ENCODE results near the gene MTMR12.

MTMR12 gene, protein sequence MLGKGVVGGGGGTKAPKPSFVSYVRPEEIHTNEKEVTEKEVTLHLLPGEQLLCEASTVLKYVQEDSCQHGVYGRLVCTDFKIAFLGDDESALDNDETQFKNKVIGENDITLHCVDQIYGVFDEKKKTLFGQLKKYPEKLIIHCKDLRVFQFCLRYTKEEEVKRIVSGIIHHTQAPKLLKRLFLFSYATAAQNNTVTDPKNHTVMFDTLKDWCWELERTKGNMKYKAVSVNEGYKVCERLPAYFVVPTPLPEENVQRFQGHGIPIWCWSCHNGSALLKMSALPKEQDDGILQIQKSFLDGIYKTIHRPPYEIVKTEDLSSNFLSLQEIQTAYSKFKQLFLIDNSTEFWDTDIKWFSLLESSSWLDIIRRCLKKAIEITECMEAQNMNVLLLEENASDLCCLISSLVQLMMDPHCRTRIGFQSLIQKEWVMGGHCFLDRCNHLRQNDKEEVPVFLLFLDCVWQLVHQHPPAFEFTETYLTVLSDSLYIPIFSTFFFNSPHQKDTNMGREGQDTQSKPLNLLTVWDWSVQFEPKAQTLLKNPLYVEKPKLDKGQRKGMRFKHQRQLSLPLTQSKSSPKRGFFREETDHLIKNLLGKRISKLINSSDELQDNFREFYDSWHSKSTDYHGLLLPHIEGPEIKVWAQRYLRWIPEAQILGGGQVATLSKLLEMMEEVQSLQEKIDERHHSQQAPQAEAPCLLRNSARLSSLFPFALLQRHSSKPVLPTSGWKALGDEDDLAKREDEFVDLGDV

DNA sequence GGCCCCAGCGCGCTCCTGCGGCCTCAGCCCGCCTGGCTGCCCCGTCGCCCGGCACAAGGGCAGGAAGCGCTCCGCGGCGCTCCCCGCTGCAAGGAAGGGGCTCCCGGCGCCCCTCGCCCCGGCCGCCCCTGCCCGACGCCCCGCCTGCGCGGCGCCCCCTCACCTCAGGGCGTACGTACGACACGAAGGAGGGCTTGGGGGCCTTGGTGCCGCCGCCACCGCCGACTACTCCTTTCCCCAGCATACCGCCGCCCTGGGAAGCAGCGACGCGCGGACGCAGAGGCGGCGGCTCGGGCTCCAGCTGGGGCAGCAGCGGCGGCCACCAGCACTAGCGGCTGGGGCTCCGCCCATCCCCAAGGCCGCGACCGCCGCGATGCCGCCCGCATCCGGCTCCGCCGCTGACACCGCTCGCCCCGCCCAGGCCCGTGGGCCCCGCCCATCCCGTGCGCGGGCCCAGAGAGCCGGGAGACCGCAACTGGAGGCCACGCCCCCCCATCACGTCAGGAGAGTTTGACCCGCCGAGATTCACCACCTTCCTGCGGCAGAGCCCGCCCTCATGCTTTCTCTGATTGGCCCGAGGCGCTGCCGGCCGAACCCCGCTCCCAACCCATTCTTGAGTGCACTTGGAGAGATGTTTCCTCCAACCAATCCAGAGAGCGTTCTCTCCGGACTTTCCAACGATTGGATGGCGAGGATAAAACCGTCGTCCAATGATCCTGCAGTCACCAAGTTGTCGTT, at the start of gene MTMR12:
MTMR12 (minus strand) TSS at position 345 of the 738 bp plus-strand sequence; CDS start at position 244, 101 bp downstream.
- peak; percentile 98 to 99 for DNase-seq

DNA sequence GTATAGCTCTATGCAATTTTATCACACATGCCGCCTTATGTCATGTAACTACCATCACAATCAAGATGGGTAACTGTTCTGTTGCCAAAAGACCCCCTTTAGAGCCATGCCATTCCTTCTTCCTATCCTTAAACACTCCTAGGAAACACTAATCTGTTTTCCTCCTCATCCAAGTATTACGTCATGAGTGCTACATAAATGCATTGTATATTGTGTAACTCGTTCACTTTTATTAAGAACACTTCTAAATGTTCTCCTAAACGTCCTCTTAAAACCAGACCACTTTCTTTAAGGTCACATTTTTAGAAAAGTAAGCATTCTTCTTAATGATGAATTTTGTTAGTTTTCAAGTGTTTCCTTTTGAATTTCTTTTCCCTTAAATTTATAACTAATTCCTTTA, 49.8 kb upstream of the MTMR12 start:
- no peak for DNase-seq

DNA sequence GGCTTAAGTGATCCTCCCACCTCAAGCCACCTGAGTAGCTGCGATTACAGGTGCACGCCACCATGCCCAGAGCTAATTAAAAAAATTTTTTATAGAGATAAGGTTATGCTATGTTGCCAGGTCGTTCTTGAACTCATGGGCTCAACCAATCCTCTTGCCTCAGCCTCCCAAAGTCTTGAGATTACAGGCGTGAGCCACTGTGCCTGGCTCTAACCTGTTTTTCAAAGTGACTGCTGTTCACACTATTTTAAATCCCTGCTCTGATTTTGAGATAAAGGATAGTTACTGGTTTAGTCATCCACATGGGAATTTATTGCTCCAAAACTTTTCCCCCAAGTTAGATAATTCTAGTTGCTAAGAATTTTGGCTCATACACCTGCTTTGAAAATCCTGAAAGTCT, 48.2 kb upstream of the MTMR12 start:
- DNase-seq = no peak

DNA sequence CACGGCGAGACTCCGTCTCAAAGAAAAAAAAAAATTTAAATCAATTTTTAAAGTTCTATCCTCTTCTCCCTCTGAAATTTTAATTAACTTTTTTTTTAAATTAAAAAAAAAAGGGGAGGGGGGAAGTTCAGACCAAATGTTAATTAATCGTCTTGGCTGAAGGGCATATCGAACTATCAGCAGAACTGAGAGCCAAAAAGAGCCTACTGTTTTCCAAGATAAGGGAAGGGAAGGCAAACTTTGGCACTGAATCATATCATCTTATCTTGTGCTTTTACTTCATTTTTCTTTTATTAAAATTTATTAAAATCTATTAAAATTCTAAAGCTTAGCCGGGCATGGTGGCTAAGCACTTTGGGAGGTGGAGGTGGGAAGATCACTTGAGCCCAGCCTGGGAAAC, 45.9 kb upstream of the MTMR12 start:
- no peak for DNase-seq

DNA sequence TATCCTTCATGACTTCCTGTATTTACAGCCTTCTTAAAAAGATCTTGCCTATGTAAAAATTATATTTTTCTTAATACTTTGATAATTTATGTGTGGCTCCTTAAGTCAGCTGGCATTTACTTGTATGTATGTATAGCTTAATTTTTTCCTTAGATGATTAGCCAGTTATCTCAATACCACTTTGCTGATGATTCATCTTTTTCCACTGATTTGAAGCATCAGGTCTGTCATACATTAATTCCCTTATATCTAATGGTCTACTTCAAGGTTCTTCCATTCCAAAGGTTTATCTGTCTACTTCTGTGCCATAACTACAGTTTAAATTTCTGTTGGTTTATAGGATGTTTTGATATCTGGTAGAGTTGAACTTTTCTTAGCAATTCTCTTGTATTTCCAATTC, 44.9 kb upstream of the MTMR12 start:
- no peak for DNase-seq

DNA sequence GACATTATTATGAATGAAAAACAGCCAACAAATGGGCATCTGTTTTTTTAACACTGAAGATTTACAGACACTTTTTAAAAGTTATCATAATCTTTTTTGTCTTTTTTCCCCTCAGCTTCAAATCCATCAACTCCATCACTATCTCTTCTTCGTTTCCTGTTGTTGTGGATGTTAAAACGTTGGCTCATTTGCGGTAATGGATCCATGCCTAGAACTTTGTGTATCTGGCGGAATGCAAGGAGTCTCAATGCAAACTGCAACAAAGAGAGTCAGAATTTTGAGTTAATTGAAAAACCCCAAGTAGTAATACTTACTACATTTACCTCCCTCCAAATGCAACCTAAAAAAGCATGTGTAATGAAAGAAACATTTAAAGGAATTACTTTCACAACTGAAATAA, 42.9 kb upstream of the MTMR12 start:
- no peak for DNase-seq

DNA sequence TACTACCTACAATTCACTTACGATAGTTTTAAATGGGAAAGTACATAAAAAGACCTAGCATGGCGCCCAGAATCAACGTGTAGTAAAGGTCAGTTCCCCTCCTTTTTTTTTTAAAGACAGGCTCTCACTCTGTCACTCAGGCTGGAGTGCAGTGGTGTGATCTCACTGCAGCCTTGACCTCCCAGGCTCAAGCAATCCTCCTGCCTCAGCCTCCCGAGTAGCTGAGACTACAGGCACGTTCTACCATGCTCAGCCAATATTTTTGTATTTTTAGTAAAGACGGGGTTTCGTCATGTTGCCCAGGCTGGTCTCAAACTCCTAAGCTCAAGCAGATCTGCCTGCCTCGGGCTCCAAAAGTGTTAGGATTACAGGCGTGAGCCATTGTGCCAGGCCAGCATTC, 40.7 kb upstream of the MTMR12 start:
- DNase-seq = no peak

DNA sequence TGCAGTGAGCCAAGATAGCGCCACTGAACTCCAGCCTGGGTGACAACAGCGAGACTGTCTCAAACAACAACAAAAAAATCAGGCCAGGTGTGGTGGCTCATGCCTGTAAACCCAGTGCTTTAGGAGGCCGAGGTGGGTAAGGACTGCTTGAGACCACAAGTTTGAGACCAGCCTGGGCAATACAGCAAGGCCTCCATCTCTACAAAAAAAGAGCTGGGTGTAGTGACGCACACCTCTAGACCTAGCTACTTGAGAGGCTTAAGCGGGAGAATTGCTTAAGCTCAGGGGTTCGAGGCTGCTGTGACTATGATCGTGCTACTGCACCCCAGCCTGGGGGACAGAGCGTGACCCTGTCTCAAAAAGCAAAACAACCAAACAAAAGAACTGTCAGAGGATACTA, 39.9 kb upstream of the MTMR12 start:
- no peak for DNase-seq

DNA sequence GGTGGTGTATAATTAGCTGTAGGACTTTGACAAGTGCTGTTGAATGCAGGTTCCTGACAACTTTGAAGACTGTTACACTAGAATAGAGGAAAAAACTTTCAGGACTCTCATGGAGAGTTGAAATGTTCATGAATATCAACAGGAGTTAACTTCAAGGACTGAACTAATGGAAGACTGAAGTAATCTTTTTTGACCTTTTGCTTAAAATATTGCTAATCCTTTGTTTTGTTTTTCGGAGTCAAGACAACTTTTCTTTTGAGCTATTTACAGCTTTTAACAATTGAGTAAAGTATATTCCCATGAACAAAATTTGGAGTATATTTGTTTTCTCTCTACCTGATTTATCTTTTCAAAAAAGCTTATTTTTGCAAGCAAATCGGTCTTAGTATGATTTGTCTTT, 34.1 kb upstream of the MTMR12 start:
- DNase-seq = no peak

DNA sequence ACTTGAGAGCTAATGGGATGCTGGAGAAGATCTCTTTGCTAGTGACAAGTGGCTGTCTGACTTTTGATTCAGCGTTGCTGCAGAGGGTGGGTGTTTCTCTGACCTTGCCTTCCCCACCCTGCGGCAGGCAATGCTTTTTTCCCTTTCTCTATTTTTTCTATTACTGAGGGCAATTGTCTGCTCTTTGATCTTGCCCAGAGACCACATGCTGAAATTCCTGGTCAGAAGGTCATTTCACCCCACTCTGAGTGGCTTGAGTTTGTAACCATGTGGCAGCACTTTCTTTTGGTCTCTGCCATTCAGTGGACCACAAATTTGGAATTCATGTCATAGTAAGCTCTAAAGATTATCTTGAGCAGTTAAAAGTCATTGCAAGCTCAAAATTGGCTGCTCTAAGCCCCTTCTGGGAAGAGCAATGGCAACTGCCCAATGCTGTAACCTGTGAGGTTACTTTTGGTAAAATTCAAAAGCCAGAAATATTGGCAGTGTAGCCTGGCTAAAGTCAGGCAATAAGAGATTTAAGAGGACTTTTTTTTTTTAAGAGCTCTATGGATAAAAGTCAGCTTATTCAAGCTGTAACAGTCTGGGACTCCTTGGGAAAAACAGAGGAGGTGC, 30.4 kb upstream of the MTMR12 start:
- DNase-seq = no peak

DNA sequence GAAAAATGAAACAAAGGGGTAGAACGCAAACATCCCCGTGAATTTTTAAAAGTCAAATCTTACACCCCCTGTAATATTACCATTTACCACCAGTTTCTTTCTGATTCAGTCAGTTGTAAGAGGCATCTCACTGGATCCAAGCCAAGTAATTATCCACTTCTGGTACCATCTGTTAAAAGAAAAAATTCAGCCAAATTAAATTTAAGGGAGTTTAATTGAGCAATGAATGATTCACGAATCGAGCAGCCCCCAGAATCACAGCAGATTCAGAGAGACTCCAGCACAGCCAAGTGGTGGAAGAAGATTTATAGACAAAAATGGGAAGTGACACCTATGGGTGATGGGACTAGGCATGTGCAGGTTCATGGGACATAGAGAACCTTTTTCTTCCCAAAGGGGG, 29.9 kb upstream of the MTMR12 start:
- no peak for DNase-seq

DNA sequence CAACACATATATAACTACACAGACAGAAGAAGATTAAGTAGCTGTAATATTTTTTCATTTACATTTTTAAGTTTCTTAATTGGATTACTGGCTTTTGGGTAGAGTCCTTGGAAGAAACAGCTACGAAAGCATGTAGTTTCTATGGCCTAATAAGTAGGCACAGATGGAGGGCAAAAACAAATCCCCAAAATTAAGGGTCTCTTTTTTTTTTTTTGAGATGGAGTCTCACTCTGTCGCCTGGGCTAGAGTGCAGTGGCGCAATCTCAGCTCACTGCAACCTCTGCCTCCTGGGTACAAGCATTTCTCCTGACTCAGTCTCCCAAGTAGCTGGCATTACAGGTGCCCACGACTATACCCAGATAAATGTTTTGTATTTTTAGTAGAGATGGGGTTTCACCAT, 27.1 kb upstream of the MTMR12 start:
- DNase-seq = no peak

DNA sequence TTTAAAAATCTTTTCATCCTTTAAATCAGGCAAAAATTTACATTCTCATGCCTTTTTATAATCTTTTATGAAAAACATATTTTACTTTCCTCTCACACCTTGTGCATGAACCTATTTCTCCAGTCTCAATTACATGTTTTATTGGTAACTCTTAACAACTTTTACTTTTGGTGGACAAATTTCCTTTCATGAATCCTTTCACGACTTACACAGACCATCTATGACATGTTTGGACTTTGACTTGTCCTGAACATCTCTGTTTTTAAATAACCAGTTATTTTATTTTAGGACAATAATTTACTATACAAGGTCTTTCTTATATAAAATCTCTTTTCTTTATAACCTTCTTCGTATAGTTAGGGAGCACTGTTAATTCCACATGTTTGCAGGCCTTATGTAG, 26.5 kb upstream of the MTMR12 start:
- DNase-seq = no peak

DNA sequence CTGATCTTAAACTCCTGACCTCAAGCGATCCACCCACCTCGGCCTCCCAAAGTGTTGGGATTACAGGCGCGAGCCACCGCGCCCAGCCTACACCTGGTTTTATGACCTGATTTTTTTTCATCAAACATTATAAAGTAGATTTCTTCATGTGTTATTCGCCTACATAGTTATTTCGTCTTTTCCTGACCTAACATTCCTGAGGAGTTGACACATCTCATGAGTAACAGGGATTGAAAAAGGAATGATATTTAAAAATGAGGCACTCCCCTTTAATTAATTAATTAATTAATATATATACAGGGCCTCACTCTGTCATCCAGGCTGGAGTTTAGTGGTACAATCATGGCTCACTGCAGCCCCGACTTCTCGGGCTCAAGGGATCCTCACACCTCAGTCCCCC, 20.2 kb upstream of the MTMR12 start:
- DNase-seq = no peak

DNA sequence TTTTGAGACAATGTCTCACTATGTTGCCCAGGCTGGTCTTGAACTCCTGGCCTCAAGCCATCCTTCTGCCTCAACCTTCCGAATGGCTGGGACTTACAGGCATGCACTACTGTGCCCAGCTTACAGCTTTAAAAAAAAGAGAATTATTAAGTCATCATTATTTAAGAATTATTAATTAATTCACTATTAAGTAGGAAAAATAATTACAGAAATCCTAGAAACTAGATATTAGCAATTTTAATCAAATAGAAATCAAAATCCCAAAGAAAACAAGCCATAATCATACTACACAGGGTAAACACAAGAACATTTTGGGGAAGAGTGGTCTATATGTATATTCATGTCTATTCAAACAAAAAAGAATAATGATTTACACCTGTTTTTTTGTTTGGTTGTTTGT, 19.6 kb upstream of the MTMR12 start:
- DNase-seq = no peak

DNA sequence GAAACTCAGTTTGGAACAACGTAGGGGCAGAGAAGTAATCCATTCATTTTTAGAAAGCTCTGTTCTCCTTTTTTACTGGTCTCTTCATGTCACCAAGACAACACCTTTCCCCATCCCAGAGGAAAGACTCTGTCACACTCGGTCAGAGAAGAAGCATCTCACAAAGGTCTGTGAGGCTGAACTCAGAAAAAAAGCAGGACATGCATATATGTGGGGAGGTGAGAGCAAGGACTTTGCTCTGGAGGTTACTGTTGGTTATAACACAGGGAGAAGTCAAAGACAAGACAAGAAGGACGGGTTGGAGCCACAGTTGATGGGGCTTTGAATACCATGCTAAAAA, 19.2 kb upstream of the MTMR12 start:
- no peak for DNase-seq

DNA sequence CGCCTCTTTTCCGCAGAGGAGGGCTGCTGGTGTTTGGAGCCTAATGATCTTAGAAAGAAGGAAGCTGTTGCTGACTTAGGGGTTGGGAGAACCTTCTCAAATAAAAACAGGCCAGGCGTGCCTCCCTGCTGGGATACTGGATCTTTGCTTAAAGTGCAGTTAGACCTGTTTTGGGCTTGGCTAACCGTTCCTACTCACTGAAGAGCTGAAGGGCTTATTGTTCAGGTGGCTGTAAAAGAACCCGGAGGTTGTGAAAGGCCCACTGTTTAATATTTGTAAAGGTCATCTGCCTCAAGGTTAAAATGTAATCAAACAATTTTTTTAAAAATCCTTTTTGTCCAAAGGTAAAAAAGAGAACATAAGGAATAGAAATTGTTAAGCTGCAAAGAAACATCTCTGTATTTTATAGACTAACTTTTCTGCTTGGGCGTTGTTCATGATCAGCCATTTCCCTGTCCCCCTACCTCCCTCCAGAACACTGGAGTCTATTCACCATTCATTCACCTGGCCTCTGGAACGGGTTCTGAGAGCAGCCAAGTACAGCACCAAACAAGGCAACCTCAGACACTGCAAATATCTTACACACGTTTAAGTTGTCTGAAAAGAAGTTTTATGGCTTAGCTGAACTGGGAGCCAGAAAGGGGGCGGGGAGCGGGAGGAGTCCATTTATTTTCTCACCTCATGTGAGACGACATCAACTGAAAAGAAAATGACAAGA, 18.6 kb upstream of the MTMR12 start:
- no peak for DNase-seq

DNA sequence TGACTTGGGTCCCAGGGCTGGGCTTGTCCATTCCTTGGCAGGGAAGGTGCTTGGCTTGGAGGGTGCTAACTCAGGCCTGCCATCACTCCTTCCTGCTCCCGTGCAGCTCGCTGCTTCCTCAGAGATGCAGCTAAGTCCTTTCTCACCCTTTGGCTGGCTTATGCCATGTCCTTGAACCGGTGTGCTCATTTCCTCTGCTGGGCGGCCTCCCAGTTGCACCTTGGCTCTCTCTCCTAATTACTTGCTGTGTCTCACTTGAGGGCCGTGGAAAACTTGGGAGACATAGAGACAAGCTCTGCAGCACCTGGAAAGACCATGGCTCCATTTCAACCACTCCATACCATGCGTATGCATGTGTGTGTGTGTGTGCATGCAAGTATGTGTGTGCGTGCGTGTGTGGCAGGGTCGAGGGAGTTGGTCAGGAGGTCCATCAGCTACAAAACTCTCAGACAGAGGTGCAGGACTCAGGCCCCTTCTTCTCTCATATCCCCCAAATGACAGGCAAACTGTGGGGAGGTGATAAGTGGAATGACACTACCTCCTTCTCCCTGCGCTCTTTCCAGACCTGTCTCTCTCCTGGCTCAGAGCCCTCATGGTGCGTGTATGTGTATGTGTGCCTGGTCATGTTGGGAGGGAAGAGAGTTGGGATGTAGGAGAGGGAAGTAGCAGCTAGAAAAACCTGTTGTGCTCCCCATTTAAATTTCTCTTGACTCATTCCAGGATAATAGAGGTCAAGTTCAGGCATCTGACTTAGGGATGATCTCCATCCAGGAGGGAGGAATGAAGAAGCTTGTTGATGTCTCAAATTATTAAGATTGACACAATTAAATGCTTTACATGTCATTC, 17.6 kb upstream of the MTMR12 start:
- DNase-seq = no peak

DNA sequence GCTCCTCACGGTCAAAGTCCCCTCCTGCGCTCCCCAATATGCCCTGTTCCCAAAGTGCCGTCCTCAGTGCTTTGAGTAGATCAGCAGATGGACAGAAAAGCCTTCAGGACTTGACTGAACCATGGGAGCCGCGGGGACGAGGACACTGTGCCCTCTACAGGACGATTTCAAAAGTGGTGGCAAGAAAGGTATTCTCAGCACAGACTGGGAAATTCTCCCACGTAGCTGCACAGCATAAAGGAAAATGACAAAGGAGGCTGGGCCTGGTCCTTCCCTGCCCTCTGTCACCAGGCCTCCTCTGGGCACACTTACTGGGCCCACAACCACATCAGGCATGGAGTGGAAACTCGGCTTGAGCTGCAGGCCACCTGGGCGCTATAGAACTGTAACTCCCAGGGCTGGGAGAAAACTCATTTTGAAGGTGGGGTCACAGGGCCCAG, 16.7 kb upstream of the MTMR12 start:
- DNase-seq = peak in 1 of 2 experiments; percentile 28

DNA sequence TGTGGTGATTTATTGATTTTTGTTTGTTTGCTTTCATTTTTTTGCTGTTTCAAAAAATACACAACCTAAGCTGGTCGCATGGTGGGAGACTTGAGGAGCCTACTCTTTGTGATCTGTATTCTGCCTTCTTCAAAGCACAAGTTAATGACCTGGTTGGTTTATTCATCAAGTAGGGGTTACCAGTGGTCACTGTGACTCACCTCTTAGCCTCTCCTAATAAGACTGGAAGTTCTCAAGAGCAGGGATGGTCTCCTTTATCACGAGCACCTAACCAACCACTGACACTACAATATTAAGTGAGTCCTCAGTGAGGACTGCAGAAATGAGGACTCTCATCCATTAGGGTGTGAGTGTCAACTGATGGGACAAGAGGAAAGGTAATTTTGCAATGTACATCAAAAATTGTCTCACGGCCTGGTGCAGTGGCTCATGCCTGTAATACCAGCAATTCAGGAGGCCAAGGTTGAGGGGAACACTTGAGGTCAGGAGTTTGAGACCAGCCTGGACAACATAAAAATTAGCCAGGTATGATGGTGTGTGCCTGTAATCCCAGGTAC, 13.6 kb upstream of the MTMR12 start:
- no peak for DNase-seq

DNA sequence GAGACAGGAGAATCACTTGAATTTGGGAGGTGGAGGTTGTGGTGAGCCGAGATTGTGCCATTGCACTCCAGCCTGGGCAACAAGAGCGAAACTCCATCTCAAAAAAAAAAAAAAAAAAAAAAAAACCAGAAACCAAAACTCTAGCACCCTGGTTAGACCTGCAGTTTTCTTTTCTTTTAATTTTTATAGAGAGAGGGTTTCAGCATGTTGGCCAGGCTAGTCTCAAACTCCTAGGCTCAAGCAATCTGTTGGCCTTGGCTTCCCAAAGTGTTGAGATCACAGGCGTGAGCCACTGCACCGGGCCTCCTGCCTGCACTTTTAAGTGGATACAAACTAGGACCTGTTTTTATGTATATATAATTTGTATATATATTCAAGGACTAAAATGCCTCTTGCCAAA, 12.9 kb upstream of the MTMR12 start:
- no peak for DNase-seq

All from NCI-H187 (cell line).